Amygdala (tissue), 56 donors: ENCODE measurements around the gene PXMP4.

ENCODE experiments used
- DNase-seq, 56 donors: peaks; one replicate each; lab custom pipeline; 2025; lab: John Stamatoyannopoulos, UW

Gene PXMP4

DNA sequence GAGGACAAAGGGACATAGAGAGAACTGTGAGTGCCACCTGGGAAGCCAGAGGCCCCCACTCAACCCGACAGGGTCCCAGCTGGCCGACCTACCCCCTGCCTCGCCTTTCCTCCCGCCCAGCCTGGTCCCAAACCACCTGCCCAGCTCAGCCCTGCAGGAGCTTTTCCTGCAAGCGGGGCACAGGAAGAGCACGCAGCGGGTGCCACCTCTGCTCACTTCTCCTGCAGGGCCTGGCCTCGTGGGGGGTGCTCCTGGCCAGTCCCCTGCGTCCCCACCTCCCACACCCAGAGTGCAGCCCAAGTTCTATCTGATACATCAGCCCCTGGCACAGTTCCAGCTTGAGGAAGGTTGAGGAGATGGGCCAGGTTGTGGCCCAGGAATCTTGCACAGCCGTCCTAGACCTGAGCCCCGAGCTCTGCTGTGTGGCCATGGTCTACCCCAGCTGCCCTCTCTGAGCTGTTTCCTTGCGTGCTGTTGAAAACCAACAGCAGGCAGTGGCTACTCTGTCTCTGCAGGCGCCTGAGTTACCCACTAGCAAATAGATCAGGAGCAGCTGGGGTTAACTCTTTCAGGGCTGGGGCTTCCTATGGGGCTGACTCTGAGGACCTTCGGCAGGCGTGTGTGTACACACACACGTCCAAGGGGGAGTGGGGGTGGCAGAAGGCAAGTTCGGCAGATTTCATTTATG is 47.5 kb downstream of the PXMP4 start:
- DNase-seq: no peak

DNA sequence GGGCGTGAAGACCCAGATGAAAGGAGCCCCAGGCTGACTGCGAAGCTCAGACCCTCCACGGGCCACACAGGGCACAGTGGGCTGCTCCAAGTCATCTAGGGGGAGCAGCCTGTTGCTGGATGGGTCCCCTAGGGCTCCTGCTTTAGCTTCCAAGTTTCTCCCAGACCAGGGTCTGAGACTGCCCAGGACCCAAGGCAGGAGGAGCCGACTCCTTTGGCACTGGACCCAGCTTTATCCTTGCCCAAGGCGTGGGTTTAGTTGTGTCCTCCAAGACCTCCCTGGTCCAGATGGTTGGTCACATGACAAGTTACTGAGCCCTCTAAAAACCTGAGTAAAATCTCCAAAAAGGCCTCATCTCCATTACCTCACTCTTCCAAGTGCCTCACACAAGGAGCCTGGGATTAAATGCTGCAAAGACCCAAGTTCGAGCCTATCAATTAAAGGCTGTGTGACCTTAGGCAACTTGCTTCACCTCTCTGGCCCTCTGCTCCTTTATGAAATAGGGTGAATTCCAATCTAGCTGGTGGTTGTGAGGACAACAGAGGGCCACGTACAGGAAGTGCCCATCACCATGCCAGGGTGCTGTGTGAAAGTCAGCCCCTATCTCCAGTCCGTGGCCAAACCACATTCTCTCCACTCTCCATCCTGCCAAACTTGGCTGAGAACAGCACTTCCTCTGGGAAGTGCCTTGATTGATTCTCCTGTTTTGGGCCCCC is 48.4 kb downstream of the PXMP4 start:
- DNase-seq: no peak

DNA sequence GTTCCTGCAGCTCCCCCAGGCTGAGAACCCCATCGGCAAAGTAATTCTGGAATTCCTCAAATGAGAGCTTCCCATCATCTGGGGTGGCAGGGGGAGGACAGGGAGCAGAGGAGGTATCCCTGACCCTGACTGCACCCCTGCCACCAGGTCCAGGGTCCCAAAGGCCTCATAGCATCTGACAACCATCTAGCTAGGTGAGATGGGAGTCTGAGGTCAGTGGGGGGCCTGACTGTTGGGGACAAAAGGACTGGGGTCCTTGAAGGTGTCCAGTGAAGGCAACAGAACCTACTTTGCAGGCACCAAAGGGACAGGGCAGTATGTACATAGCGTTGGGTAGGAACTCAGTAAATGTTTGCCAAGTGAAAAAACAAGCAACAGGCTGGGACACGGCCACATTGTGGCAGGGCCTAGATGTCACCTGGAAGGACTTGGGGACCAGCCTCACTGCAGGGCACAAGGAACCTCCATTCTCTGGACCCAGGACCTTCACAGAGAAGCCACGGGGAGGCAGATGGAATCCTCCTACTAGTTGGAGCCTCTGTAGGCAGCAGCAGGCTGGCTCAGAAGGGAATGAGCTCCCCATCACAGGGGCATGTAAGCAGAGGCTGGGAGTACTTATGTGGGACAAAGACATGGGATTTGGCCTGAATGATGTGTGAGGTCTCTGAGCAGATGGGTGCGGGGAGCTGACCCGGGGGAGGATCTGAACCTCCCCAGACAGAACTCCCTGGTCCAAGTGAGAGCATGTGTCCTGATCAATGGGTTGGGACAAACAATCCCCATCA is 49.2 kb downstream of the PXMP4 start:
- DNase-seq: no peak

DNA sequence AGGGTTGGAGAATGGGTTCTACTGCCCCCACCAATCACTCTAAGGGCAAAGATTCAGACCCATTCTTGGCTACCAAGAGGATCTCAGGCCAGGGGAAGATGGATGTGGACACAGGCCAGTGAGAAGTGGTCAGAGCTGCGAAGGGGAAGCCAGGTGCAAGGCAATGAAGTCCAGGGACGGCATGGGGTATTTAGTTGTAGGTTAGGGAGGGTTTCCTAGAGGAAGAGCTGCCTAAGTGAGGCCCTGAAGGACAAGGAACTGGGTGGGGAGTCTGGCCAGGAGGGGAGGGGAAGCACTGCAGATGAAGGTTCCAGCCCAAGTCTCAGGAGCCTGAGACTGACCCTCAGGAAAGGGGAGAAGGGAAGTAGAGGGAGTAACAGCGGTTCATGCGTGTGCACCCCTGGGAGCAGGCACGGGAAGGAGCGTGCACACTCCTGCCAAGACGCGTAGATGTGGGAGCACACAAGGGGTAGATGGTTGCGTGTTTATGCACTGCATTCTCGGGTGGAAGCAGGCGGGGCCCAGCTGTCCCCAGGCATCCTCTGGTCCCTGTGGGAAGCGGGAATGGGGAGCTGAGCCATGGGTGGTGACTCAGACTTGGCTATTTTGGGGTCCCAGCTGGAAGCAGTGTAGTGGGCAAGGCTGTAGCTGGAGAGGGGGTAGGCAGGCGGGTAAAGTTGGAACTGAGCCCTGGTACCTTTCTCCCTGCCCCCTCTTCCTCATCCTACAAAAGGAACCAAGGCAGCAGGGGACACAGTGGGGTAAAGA is 50.1 kb downstream of the PXMP4 start:
- peak in 24 of 56 donors; percentile 13 to 73 (median 34) for DNase-seq

DNA sequence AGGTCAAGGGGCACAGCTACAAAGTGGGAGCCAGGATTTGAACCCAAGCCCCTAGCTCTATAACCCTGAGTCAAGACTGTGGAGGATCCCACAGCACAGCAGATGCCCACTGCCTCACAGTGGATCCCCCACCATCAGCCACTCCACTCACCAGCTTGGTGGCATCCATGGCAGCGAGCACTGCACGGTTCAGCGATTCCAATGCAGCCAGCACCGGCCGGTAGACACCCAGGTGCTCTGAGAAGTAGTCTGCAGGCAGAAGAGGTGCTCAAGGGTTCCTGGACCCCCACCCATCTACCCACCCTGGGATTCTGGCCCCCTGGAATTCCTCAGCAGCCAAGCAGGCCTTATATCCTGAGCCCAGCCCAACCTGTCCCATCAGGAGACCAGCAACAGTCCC is 50.9 kb downstream of the PXMP4 start:
- no peak for DNase-seq

DNA sequence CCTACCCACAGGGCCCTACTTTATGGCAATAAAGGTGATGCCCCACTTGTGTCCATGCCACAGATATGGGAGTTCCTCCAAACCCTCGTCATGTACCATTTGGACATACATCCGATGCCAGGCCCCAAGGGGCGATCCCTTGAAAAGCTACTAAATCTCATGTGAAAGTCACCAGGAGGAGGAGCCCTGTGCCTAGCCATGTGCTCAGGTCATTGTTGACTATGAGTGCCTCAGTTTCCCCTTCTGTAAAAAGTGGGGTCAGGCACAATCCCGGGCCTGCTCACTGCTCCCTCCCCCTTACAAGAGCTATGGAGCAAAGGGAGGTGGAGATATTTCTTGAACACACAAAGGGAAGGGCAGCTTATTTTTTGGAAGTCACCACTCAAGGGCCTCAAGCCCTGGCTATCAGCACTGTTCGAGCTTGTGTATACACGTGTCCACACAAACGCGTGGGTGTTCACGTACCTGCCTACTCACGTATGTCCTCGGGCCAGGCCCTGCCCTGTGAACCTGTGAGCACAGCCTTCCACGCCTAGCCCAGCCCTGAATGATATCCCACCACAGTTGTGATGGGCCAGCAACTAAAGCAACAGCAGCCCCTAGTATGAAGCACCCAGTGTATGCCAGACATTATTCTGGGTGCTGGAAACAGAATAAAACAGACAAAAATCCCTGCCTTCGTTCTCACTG is 51.5 kb downstream of the PXMP4 start:
- no peak for DNase-seq

DNA sequence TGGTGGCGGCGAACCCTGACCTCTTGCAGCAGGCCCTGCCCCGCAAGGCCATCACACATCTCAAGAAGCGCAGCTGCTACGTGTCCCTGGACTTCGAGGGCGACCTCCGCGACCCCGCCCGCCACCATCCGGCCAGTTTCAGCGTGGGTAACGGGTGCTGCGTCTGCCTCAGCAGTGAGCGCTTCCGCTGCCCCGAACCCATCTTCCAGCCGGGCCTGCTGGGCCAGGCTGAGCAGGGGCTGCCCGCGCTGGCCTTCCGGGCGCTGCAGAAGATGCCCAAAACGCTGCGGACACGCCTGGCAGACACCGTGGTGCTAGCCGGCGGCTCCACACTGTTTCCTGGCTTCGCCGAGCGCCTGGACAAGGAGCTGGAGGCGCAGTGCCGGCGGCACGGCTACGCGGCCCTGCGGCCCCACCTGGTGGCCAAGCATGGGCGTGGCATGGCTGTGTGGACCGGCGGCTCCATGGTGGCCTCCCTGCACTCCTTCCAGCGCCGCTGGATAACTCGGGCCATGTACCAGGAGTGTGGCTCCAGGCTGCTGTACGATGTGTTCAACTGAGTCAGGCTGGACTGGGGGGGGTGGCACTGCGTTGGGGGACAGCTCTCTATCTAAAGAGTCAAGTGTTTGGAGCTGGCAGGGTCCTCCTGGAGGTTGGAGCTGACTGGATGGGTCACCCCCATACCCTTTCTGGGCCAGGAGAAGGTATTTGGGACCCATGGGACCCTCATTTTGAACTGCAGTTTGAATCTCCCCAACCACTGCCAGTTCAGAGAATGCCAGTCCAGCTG is 52.2 kb downstream of the PXMP4 start:
- peak in 50 of 56 donors; percentile 8 to 83 (median 58) for DNase-seq

DNA sequence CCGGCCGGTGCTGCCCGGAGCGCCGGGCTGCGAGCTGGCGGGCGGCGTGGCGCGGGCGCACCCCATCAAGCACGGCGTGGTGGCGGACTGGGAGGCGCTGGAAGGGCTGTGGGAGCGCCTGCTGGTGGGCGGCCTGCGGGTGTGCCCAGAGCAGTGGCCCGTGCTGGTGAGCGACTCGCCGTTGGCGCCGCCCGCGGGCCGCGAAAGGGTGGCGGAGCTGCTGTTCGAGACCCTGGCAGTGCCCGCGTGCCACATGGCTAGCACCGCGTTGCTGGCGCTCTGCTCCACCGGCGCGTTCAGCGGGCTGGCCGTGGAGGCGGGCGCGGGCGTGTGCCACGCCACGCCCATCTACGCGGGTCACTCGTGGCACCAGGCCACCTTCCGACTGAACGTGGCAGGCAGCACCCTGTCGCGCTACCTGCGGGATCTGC is 52.9 kb downstream of the PXMP4 start:
- DNase-seq: peak in 26 of 56 donors; percentile 16 to 69 (median 52)

DNA sequence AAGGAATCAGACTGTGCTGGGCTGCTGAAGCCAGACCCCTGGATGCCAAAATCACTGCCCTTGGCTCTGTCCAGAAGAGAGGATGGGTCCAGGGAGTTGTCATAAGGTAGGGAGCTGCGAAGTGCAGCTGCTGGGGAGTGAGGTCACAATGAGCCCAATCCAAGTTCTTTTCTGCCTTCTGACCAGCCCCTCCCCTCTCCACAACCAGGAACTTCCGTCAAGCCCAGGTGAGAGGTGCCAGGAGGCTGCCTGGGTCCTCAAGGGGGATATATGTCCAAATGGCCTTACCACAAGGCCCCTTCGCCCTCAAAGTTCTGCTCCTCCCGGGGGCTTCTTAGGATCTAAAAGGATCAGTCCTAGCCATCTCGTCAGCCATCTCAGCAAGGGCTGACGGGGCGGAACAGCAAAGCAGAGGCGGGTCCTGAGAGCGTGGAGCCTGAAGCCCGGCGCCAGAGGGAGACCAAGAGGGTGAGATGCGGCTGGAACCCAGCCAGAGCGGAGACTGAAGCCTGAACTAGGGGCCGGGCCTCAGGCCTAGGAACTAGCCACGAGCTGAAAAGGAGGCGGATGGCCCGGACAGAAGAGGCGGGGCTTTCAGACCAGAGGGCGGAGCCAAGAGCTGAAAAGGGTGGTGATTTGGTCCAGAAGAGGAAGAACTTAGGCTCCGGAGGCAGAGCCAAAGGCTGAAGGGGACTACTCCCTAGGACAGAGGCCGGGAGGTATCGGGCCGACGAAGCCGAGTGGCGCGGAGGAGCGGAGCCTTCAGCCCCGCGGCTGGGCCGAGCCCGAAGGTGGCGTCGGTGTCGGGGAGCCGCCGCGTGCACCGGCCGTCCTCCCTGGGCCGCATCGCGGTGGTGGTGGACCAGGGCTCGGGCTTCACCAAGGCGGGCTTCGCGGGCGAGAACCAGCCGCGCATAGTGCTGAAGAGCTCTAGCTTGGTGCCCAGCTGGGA is 53.5 kb downstream of the PXMP4 start, which contains the start of gene ACTL10:
ACTL10 (plus strand) TSS at position 651 of the 952 bp plus-strand sequence. CDS start 555 bp downstream, outside the sequence.
- DNase-seq: peak; percentile 35 to 96 (median 87)

DNA sequence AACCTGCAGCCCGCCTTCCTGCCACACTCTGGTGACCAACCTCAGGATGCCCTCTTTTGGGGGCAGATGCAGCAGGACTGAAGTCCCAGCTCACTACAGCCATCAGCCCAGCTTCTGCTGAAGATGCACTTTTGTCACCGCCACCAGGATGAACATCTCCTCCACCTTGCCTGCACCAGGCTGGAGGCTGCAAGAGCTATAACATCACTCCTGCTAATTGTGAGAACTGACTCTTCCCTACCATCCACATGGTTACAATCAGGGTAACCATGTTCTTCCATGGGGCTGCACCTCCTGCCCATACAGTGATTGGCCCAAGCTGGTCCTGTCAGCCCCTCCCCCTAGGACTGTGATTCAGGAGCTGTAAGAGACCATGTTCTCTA is 55.4 kb downstream of the PXMP4 start:
- no peak for DNase-seq

DNA sequence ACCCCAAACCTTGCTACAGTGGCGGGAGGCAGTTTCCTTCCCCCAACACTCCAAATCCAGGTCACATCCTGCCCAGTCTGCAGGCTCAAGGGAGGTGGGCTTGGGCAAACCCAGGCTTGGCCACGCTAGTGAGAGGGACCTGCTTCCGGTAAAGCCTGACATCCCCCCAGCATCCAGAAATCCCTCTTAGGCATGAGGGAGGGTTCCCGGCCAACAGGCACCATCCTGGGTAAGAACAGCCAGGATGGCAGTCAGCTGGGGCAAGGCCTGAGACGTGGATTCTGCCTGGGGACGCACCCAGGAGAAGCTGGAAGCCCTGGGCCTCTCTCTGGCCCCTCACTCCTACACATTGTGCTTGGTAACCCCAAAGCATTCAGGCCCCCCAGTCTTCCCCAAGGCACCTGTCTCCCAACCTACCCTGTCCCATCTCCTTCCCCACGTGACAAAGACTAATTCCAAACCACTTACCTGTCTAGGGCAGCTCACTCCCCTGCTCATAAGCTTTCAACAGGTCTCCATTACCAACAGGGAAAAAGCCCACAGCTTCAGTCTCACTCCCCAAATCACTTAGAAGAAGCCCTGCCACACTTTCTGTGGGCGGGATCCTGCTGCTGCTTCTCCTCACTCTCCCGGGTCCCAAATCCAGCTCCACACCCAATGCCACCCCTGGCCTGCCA is 55.9 kb downstream of the PXMP4 start:
- DNase-seq: no peak

DNA sequence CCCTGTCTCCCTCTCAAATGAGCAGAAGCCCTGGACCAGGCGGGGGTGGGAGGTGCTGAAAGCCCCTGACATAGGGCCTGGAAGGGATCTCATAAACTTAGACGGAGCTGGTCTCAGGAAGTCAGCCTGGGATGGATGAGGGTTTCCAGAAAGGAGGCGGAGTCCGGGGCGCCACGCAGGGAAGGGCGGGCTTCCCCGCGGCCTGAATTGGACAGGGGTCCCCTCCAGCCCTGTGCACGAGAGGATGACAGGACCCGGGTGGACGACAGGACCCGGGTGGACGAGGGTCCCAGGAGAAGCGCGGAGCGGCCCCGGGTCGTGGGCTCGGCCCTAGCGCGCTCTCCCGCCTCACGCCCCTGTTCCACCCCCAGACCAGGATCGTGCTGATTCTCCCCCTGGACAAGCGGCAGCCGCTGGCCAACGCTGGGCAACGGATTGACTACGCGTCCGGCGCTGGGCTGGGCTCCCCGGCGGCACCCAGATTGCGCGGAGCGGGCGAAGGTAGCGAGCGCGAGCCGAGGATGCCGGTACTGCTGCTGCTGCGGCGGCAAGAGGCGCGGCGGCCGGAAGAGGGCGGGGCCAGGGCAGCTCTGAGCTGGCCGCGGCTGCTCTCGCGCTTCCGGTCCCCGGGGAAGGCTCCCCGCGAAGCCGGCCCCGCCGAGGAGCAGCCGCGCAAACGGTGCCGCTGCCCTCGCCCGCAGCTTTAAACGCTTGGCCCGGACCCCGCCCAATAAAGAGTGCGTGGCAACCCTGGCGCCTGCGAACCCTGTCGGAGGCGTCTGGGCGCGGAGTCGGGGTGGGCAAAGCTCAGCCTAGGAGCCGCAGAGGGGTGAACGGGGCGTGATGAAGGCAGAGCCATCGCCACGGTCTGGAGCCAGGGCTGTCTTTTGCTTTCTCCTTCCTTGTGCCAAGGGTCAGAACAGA is 56.7 kb downstream of the PXMP4 start:
- DNase-seq: peak in 51 of 56 donors; percentile 8 to 83 (median 55)

DNA sequence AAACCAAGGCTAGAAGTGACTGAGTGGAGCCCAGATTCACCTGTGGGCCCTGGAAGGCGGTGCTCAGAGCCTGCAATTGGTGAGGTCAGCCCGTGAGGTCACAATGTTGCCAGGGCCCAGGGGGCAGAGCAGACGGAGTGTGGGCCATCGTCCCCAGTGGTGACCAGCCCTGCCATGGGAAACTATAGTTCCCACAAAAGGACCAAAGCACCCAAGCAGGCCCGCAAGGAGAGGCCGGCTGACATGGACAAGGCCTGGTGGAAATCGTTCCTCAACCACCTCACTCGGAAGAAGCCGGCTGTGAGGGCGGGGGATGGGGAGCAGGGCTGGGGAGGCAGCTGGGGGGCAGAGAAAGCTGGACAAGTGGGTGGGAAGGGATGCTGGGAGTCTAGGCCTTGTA is 57.9 kb downstream of the PXMP4 start, which contains the start of gene C20orf144:
C20orf144 (plus strand) TSS at position 156 of the 400 bp plus-strand sequence; CDS start at position 175, 19 bp downstream.
- DNase-seq: no peak

DNA sequence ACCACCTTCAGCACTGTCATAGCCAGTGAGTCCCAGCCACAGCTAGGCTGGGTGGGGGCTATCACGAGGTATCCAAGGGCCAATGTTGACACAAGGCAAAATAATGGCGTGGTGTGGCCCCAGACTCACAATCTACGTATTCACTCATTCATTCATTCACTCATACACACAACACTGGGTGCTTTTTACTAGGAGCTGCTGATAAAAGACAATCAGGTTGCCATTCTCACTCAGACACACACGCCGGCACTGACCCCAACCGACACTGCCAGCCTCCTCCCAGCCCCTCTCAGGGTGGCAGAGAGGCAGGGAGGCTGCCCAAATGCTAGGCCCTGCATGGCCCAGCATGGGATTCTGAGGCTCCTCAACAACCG is 59.4 kb downstream of the PXMP4 start:
- DNase-seq: no peak

DNA sequence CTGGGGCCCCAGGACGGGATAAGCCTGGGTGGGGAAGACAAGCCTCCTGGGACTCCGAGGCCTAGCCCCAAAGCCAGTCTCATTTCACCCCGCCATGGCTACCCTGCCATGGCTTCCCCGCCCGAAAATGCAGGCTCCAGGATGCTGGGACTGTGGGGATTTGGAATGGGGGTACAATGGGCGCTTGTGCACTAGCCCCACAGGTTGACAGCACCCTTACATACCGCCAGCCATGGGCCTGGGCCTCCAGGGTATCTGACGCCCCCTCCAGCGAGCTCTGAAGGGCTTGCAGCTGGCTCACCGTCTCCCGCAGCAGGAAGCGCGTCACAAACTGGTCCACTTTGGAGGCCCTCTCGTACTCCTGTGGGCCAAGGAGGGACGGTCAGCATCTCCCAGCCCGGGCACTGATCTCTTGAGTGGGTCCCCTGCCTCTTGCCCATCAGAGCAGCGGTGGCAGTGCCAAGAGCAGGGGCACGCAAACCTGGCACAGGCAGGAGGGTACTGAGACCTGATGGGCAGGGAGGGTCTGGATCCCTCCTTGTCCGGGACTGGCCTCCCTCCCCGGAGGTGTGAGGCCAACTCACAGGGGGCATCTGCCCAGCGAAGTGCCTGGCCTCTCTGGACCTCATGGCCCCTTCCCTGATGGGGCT is 60.0 kb downstream of the PXMP4 start:
- no peak for DNase-seq
